GM21528 (cell line): ENCODE measurements around the gene CEACAM21.

Source experiments
- ATAC-seq: cut with Tn5 transposase; IDR thresholded peaks from one replicate; pipeline ENCODE4 v1.9.1; 2021; ENCODE audit warnings: mild to moderate bottlenecking, moderate library complexity; ENCODE audit not compliant: unreplicated experiment, low FRiP score

CEACAM21 gene

DNA sequence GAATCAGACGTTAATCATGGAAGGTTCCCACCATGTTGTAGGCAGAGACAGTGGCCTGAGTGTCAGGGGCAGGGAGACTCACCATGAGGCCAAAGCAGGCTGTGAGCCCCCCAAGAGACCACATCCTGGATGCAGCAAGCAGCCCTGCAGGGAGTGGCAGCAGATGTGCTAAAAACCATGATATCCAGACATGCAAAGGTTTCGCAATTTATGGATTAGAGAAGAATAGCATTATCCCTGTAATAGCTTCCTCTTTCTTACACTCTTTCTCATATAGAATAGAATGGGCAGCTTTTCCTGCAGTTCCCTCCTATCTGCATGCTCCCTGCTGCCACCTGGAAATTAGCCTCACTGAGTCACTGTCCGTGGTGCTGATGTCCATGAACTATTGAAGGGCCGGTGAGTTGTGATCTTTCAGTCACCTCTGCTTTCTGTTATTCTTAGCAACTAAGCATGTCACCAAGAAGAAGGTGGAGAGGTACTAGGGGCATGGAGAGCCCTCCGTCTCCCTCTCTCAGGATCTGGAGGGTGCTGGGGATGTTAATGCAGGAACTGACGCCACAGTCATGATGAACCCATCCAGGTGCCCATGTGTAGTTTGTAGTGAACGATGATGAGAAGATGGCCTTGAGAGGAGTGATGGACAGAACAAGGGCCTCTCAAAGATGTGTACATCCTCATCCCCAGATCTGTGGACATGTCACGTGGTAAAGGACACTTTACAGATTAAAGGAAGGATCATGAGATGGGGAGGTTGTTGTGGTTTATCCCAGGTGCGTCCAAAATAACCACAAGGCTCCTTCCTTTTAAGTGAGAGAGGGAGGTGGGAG is 41.0 kb downstream of the CEACAM21 start:
- ATAC-seq = no peak

GRCh38 chr19:41617941-41618730 is 42.2 kb downstream of the CEACAM21 start:
- ATAC-seq = no peak

DNA sequence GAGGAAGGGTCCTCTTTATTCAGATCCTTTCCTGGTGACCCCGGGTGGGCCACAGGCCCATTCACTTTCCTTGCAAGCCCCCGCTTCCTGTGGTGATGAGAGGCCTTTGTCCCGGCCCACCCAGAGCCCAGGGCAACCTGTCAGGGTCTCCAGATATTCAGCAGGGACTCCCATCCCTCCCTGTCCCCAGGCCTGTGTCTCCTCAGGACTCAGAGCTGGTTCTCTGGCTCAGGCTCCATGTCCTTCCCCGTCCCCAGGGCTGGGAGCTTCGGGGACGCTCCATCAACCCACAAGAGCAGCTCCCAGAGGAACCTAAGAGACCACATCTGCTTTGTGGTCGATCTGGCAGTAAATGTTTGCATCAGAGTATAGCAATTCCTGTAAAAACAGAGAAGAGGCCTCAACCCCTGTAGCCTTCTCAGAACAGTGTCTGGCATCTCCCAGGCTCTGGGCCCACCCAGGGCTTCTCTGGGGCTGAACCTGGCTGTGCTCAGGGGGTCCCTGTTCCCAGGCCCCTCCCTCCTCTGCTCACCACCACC is 43.1 kb downstream of the CEACAM21 start:
- ATAC-seq = no peak

DNA sequence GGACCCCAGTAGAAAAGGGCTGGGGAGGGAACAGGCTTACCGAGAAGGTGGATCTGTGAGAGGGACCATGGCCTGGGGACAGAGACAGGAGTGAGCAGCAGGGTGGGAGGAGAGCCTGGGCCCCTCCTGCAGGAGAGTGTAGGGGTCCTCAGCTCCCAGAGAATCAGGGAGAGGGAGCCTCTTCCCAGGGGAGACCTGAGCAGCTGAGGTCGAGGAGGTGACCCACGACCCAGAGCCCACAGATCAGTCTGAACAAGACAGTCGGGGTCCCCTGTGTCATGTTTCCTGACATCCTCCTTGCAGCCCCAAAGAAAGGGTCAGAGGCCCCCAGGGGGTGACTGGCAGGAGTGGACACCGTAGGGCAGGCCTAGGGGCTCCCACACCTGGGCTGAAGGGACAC is 44.2 kb downstream of the CEACAM21 start:
- no peak for ATAC-seq

GRCh38 chr19:41621226-41621625 is 45.3 kb downstream of the CEACAM21 start:
- no peak for ATAC-seq

GRCh38 chr19:41621654-41622053 is 45.7 kb downstream of the CEACAM21 start:
- no peak for ATAC-seq

DNA sequence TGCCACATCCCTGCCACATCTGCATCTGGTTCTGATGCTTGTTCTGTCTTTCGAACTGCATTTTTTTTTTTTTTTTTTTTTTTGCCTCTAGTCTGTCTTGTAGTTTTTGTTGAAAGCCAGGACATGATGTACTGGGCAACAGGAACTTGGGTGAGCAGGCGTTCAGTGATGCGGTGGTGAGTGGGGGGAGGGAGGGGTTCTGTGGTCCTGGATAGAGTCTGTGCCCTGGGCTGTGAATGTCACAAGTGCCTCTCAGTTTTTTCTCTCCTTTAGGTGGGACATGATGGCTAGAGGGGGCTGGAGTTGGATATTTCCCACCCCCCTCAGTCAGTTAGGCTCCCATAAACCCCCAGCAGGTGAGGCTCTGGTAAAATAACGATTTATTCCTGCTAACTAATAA is 47.4 kb downstream of the CEACAM21 start:
- no peak for ATAC-seq

- ATAC-seq = no peak
Observed at GRCh38 chr19:41624515-41624914, 48.5 kb downstream of the CEACAM21 start.

DNA sequence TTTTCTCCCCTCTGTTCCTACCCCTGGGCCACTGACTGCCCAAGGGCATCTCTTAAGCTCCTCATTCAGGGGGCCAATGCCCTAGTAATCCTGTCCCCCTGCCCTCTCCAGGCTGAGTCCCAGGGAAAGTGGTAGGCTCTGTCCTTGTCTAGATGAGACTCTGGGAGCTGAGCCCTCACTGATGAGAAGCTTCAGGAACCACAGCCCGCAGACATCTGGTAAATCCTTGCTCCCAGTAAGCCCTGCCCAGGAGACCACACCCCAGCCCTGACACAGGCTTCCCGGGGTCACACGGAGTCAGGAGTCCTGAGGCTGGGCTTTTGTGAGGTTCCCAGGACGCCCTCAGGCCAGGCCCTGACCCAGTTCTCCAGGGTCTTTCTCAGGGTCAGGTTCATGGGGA is 49.0 kb downstream of the CEACAM21 start:
- no peak for ATAC-seq

DNA sequence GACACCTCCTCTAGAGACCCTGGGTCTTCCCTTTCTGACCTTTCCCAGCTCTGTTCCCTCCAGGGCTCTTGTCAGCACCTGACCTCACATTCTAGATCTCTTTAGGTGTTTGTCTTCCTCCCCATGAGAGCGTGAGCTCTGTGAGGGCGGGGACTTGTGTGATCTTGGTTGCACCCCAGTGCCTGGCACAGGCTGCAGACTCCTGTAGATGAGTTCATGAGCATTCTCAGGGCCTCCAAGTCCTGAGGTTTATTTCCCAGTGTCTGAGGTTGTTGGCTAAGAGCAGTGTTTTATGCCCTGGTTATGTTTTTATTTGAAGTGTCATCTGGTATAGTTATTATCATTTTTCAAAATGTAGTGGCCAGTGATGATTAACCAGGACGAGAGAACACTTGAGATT is 50.3 kb downstream of the CEACAM21 start:
- ATAC-seq = no peak

- ATAC-seq = no peak
Observed at GRCh38 chr19:41626877-41627276, 50.9 kb downstream of the CEACAM21 start, which contains the start of gene CEACAM4. CEACAM4 (minus strand) TSS chr19:41627074; CDS start chr19:41626963, 111 bp downstream.

DNA sequence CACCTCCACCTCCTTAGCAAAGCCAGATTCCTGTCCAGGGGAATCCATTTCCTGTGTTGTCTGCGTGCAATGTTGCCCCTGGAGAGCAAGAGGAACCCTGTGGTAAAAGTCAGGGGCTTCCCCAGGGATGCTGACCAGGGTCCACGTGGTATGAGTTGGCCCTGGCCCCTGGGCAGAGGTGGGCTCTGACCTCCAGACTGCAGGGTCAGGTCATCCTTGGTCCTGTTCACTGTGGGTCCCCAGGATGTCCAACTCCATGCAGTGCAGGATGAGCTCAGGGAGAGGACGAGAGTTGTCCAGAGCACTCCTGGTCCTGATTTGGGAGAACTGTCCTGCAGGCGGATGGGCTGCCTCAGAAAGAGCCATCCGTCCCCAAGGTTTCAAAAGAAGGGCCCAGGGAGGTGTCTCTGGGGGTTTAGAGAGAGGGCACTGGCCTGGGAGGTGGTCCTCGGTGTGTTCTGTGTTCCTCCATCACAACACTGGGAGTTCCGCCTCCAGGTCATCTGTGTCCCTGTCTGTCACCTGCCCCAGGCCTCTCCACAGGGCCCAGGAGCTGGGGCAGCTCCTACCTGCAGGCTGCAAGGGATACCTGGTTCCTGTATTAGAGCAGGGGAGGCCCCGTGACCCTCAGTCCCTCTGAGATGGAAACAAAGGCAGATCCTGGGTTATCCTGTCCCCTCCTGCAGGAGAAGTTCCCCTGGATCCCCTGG is 52.2 kb downstream of the CEACAM21 start:
- ATAC-seq = no peak
